Measurements from ENCODE around the gene MRPS30. TPM values are rescaled to one million over a fixed set of nuclear protein-coding genes. Genes with fewer than 3 reads are reported as not detected.

Gene MRPS30
- total RNA-seq, 4 donors from 2014 or later, result 38.2 to 133 (median 73.8) TPM

DNA sequence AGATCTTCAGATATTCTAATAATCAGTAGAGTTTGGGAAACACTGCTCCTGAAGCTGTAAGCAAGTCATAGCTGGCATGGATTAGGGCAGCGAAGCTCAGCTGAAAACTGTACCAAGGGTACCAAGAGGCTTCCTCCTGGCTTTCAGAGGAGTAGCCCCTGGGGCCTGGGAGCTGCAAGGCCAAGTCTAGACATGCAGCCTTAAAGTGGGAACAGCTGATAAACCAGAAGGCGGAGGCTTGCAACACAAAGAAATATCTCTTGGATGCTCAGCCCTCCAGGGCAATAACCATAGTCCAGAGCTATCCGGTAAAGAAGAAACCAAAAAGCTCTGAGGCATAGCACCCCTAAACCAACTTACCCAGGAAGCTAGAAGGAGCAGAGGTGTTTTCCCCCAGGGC, 51.5 kb downstream of the MRPS30 start:
- H3K27ac ChIP-seq, result no peak overlapping the region
- no peak for DNase-seq
- no peaks in the 10 kb centered on the region for H3K9me3 ChIP-seq
- H3K4me3 ChIP-seq, result no peak overlapping the region
- no peaks in the 10 kb centered on the region for H3K4me1 ChIP-seq
- intact Hi-C loops (cut with DNase I; ENCODE audit: low total_unique reads), result no loop called here
- H3K36me3 ChIP-seq, result no peaks in the 10 kb centered on the region
- TF ChIP-seq POLR2A (IDR thresholded peaks at IDR 0.05) (no peak), CTCF (IDR thresholded peaks at IDR 0.05) (no peak)
- H3K27me3 ChIP-seq, result no peaks in the 10 kb centered on the region

DNA sequence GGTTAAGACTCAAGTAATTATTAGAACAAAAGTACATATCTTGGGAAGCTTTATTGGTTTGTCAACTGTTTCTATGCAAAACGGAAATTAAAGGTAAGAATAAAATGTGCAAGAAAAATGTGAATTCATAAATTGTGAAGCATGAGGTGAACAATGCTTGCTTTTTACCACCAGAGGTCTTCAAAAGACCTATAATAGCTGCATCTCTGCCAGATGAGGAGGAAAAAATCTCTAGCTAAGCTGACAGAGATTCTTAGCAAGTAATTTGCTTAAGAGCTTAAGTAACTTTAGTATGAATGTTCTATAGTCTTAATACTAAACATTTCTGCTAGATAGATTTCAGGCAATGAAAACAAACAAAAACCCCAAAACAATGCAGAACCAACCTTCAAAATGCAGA, 54.1 kb downstream of the MRPS30 start:
- Histone ChIP-seq H3K36me3 (no peaks in the 10 kb centered on the region), H3K4me1 (no peaks in the 10 kb centered on the region), H3K27ac (no peak overlapping the region), H3K4me3 (no peak overlapping the region), H3K27me3 (no peaks in the 10 kb centered on the region), H3K9me3 (no peaks in the 10 kb centered on the region)
- TF ChIP-seq POLR2A (IDR thresholded peaks at IDR 0.05), result no peak
- no peak for TF ChIP-seq CTCF (IDR thresholded peaks at IDR 0.05)
- DNase-seq, result no peak
- intact Hi-C loops (cut with DNase I; ENCODE audit: low total_unique reads), result no loop called here

All from uterus (tissue), 4 donors.